ENCODE results near the gene PPP2R3A.

The PPP2R3A gene

DNA sequence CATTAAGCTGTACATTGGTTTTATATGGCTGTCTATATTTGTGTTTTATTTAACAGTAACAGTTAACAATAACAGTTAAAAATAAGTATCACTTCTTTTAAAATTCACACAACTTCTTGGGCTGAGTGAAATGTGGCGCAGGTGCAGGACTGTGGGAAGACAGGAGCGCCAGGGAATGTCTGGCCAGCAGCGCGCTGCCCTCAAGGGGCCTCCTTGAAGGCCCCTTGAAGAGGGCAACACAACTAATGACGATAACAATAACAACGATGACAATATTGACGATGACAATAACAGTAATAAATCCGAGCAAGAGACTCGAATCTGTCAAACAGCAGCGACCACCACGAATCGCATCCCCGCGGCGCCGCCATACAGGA, 411 bp upstream of the PPP2R3A start (continued):
- TF ChIP-seq, protein P1, sequence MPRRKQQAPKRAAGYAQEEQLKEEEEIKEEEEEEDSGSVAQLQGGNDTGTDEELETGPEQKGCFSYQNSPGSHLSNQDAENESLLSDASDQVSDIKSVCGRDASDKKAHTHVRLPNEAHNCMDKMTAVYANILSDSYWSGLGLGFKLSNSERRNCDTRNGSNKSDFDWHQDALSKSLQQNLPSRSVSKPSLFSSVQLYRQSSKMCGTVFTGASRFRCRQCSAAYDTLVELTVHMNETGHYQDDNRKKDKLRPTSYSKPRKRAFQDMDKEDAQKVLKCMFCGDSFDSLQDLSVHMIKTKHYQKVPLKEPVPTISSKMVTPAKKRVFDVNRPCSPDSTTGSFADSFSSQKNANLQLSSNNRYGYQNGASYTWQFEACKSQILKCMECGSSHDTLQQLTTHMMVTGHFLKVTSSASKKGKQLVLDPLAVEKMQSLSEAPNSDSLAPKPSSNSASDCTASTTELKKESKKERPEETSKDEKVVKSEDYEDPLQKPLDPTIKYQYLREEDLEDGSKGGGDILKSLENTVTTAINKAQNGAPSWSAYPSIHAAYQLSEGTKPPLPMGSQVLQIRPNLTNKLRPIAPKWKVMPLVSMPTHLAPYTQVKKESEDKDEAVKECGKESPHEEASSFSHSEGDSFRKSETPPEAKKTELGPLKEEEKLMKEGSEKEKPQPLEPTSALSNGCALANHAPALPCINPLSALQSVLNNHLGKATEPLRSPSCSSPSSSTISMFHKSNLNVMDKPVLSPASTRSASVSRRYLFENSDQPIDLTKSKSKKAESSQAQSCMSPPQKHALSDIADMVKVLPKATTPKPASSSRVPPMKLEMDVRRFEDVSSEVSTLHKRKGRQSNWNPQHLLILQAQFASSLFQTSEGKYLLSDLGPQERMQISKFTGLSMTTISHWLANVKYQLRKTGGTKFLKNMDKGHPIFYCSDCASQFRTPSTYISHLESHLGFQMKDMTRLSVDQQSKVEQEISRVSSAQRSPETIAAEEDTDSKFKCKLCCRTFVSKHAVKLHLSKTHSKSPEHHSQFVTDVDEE (CRISPR knock-in tag; IDR thresholded peaks at IDR 0.05) = no peak
- TF ChIP-seq RARB (CRISPR knock-in tag; IDR thresholded peaks at IDR 0.05) (no peak), SNAI2 (CRISPR knock-in tag; IDR thresholded peaks at IDR 0.05) (no peak), ZFP3 (CRISPR knock-in tag; IDR thresholded peaks at IDR 0.05) (no peak), TCF4 (CRISPR knock-in tag; IDR thresholded peaks at IDR 0.05; ENCODE audit: borderline replicate concordance) (no peak)
- TF ChIP-seq, protein P2, sequence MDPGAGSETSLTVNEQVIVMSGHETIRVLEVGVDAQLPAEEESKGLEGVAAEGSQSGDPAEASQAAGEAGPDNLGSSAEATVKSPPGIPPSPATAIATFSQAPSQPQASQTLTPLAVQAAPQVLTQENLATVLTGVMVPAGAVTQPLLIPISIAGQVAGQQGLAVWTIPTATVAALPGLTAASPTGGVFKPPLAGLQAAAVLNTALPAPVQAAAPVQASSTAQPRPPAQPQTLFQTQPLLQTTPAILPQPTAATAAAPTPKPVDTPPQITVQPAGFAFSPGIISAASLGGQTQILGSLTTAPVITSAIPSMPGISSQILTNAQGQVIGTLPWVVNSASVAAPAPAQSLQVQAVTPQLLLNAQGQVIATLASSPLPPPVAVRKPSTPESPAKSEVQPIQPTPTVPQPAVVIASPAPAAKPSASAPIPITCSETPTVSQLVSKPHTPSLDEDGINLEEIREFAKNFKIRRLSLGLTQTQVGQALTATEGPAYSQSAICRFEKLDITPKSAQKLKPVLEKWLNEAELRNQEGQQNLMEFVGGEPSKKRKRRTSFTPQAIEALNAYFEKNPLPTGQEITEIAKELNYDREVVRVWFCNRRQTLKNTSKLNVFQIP (CRISPR knock-in tag; IDR thresholded peaks at IDR 0.05; ENCODE audit: borderline replicate concordance, low read depth) = no peak

DNA sequence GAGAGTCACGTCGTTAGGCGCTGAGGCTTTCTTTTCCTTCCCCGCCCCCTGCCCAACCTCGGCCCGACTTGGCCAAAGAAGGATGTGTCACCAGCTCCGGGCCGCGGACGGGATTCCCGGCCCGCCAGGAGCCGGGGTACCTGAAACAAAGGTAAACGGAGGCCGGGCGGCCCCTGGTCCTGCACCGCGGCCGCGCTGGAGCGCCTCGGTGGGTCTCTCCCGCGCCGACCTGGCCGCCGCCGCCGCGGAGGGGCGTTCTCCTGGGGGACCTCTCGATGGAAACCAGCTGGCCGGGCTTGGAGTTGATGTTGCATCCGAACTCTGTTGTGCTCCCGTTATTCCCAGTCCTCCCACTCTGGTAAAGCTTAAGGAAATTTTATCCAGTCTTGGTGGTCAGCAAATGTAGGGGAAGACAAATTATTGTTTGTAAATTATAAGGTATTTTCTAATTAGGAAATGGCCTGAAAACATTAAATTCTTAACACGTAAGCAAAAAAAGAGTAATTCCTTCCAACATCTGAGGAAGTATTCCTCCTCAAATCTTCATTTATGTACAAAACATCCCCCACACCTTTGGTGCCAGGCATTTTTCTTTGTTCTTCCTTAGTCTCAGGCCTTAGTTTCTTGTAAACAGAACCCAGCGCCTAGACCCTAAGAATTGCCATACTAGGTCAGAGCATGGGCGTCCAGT, 888 bp downstream of the PPP2R3A start:
- TF ChIP-seq, protein P3, sequence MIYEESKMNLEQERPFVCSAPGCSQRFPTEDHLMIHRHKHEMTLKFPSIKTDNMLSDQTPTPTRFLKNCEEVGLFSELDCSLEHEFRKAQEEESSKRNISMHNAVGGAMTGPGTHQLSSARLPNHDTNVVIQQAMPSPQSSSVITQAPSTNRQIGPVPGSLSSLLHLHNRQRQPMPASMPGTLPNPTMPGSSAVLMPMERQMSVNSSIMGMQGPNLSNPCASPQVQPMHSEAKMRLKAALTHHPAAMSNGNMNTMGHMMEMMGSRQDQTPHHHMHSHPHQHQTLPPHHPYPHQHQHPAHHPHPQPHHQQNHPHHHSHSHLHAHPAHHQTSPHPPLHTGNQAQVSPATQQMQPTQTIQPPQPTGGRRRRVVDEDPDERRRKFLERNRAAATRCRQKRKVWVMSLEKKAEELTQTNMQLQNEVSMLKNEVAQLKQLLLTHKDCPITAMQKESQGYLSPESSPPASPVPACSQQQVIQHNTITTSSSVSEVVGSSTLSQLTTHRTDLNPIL (CRISPR knock-in tag; IDR thresholded peaks at IDR 0.05; ENCODE audit: low read depth) = no peak
- no peak for TF ChIP-seq ZC3H10 (CRISPR knock-in tag; IDR thresholded peaks at IDR 0.05)
- peak; percentile 56 for ATAC-seq

DNA sequence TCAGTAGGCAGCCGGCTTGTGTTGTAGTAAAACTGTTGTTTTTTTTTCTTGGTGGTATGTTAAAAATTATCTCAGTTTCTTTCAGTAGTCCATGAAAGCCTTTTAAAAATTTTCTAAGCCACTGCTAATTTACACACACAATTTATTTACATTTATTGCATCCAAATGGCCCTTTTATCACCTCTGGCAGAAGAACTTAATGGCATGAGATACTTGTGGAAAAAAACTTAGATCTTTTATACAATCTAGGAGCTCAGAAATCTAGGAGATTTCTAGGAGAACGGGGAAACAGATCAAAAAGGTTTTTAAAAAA, 1.4 kb downstream of the PPP2R3A start:
- no peak for ATAC-seq
- TF ChIP-seq PPARA (CRISPR knock-in tag; IDR thresholded peaks at IDR 0.05; ENCODE audit: borderline replicate concordance) (no peak), OSR1 (CRISPR knock-in tag; IDR thresholded peaks at IDR 0.05) (no peak), ISL1 (CRISPR knock-in tag; IDR thresholded peaks at IDR 0.05) (no peak), ZFP30 (CRISPR knock-in tag; IDR thresholded peaks at IDR 0.05) (no peak), GLIS3 (CRISPR knock-in tag; IDR thresholded peaks at IDR 0.05) (no peak), ARNTL (CRISPR knock-in tag; IDR thresholded peaks at IDR 0.05; ENCODE audit: borderline replicate concordance, low read depth) (no peak), BACH2 (CRISPR knock-in tag; IDR thresholded peaks at IDR 0.05; ENCODE audit: borderline replicate concordance) (no peak), RARB (CRISPR knock-in tag; IDR thresholded peaks at IDR 0.05) (no peak)
- TF ChIP-seq, protein P2 (CRISPR knock-in tag; IDR thresholded peaks at IDR 0.05; ENCODE audit: borderline replicate concordance, low read depth) = no peak
- TF ChIP-seq, protein P3 (CRISPR knock-in tag; IDR thresholded peaks at IDR 0.05; ENCODE audit: low read depth) = no peak
- TF ChIP-seq, protein P4, sequence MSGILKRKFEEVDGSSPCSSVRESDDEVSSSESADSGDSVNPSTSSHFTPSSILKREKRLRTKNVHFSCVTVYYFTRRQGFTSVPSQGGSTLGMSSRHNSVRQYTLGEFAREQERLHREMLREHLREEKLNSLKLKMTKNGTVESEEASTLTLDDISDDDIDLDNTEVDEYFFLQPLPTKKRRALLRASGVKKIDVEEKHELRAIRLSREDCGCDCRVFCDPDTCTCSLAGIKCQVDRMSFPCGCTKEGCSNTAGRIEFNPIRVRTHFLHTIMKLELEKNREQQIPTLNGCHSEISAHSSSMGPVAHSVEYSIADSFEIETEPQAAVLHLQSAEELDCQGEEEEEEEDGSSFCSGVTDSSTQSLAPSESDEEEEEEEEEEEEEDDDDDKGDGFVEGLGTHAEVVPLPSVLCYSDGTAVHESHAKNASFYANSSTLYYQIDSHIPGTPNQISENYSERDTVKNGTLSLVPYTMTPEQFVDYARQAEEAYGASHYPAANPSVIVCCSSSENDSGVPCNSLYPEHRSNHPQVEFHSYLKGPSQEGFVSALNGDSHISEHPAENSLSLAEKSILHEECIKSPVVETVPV (CRISPR knock-in tag; IDR thresholded peaks at IDR 0.05) = no peak
- TF ChIP-seq, protein P5, sequence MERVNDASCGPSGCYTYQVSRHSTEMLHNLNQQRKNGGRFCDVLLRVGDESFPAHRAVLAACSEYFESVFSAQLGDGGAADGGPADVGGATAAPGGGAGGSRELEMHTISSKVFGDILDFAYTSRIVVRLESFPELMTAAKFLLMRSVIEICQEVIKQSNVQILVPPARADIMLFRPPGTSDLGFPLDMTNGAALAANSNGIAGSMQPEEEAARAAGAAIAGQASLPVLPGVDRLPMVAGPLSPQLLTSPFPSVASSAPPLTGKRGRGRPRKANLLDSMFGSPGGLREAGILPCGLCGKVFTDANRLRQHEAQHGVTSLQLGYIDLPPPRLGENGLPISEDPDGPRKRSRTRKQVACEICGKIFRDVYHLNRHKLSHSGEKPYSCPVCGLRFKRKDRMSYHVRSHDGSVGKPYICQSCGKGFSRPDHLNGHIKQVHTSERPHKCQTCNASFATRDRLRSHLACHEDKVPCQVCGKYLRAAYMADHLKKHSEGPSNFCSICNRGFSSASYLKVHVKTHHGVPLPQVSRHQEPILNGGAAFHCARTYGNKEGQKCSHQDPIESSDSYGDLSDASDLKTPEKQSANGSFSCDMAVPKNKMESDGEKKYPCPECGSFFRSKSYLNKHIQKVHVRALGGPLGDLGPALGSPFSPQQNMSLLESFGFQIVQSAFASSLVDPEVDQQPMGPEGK (CRISPR knock-in tag; IDR thresholded peaks at IDR 0.05; ENCODE audit: borderline replicate concordance) = no peak

All from SK-N-SH treated with all-trans-retinoic acid at 6 μM for 48 hours (cell line).